Measurements from ENCODE around the gene ZNF384. TPM values are rescaled to one million over a fixed set of nuclear protein-coding genes. Genes with fewer than 3 reads are reported as not detected.
A peak's percentile ranks its signal among the peaks of the same experiment; 100 is the strongest.

Gene ZNF384
- total RNA-seq, 1 donor from 2014 or later: 34.0 TPM

GRCh38 chr12:6620885-6621274, 68.3 kb downstream of the ZNF384 start:
- no peak for DNase-seq (ENCODE audit: low read depth)
- H3K4me3 ChIP-seq (ENCODE audit: low read depth, low read length): no peak overlapping the region
- no peaks in the 10 kb centered on the region for H3K36me3 ChIP-seq (ENCODE audit: control insufficient read depth, insufficient read depth, low read length)
- no peak for TF ChIP-seq CTCF (IDR thresholded peaks at IDR 0.05; ENCODE audit: insufficient read depth, low read length, poor library complexity, severe bottlenecking)
- peaks cover 13% of the 10 kb centered on the region for H3K27me3 ChIP-seq (ENCODE audit: control insufficient read depth, insufficient read depth, low read length)

GRCh38 chr12:6620137-6620884, 68.9 kb downstream of the ZNF384 start:
- Histone ChIP-seq H3K36me3 (ENCODE audit: control insufficient read depth, insufficient read depth, low read length) (no peaks in the 10 kb centered on the region), H3K27me3 (ENCODE audit: control insufficient read depth, insufficient read depth, low read length) (peaks cover 13% of the 10 kb centered on the region), H3K4me3 (ENCODE audit: low read depth, low read length) (peak overlapping the region; percentile 4)
- TF ChIP-seq CTCF (IDR thresholded peaks at IDR 0.05; ENCODE audit: insufficient read depth, low read length, poor library complexity, severe bottlenecking): peak; percentile 69
- no peak for DNase-seq (ENCODE audit: low read depth)

- no peak for DNase-seq (ENCODE audit: low read depth)
- H3K36me3 ChIP-seq (ENCODE audit: control insufficient read depth, insufficient read depth, low read length): no peaks in the 10 kb centered on the region
- TF ChIP-seq CTCF (IDR thresholded peaks at IDR 0.05; ENCODE audit: insufficient read depth, low read length, poor library complexity, severe bottlenecking): no peak
- H3K27me3 ChIP-seq (ENCODE audit: control insufficient read depth, insufficient read depth, low read length): peaks cover 13% of the 10 kb centered on the region
- H3K4me3 ChIP-seq (ENCODE audit: low read depth, low read length): no peak overlapping the region
Observed at GRCh38 chr12:6618483-6619225, 70.5 kb downstream of the ZNF384 start.

Other genes starting within 250 kb of the ZNF384 start
- gene CD27, start 244.4 kb downstream of the ZNF384 start, total RNA-seq: not detected in 2 replicates
- 14.4 and 18.9 TPM in 2 replicates for gene TAPBPL, start 237.3 kb downstream of the ZNF384 start, total RNA-seq
- gene VAMP1, start 218.7 kb downstream of the ZNF384 start, total RNA-seq: 1.6 and 4.8 TPM in 2 replicates
- 63.7 and 78.3 TPM in 2 replicates for gene MRPL51, start 196.1 kb downstream of the ZNF384 start, total RNA-seq
- 62.3 and 98.0 TPM in 2 replicates for gene NCAPD2, start 195.3 kb downstream of the ZNF384 start, total RNA-seq
- gene GAPDH, start 154.9 kb downstream of the ZNF384 start, total RNA-seq: 3,951 and 4,700 TPM in 2 replicates
- gene IFFO1, start 133.3 kb downstream of the ZNF384 start, total RNA-seq: 9.9 and 12.4 TPM in 2 replicates
- gene NOP2, start 121.1 kb downstream of the ZNF384 start, total RNA-seq: 52.4 and 62.2 TPM in 2 replicates
- 276 and 287 TPM in 2 replicates for gene CHD4, start 82.0 kb downstream of the ZNF384 start, total RNA-seq
- 3.8 and 5.2 TPM in 2 replicates for gene LPAR5, start 53.4 kb downstream of the ZNF384 start, total RNA-seq
- gene ACRBP, start 41.9 kb downstream of the ZNF384 start, total RNA-seq: 0.75 and 0.89 TPM in 2 replicates
- gene ING4, start 26.3 kb downstream of the ZNF384 start, total RNA-seq: 31.8 and 34.1 TPM in 2 replicates
- gene PIANP, start 11.4 kb upstream of the ZNF384 start, total RNA-seq: 0.07 and 0.13 TPM in 2 replicates
- gene COPS7A, start 34.7 kb upstream of the ZNF384 start, total RNA-seq: 65.2 and 69.1 TPM in 2 replicates
- 190 and 216 TPM in 2 replicates for gene MLF2, start 63.8 kb upstream of the ZNF384 start, total RNA-seq
- 169 and 193 TPM in 2 replicates for gene PTMS, start 77.0 kb upstream of the ZNF384 start, total RNA-seq
- not detected in 2 replicates for gene LAG3, start 83.1 kb upstream of the ZNF384 start, total RNA-seq
- gene CD4, start 100.2 kb upstream of the ZNF384 start, total RNA-seq: 0.08 TPM in 1 of 2 replicates, not detected in the other
- gene GPR162, start 132.4 kb upstream of the ZNF384 start, total RNA-seq: 0.21 and 0.75 TPM in 2 replicates
- gene P3H3, start 139.0 kb upstream of the ZNF384 start, total RNA-seq: 21.8 and 27.7 TPM in 2 replicates
- 0.34 and 0.38 TPM in 2 replicates for gene GNB3, start 151.6 kb upstream of the ZNF384 start, total RNA-seq
- 5.8 and 8.3 TPM in 2 replicates for gene CDCA3, start 161.9 kb upstream of the ZNF384 start, total RNA-seq
- gene USP5, start 162.8 kb upstream of the ZNF384 start, total RNA-seq: 70.1 and 77.2 TPM in 2 replicates
- gene TPI1, start 178.2 kb upstream of the ZNF384 start, total RNA-seq: 499 and 519 TPM in 2 replicates
- gene SPSB2, start 183.9 kb upstream of the ZNF384 start, total RNA-seq: 10.1 and 11.9 TPM in 2 replicates
- gene LRRC23, start 215.4 kb upstream of the ZNF384 start, total RNA-seq: 11.6 and 12.8 TPM in 2 replicates
- gene ENO2, start 225.2 kb upstream of the ZNF384 start, total RNA-seq: 27.0 and 33.7 TPM in 2 replicates
- 32.7 and 38.6 TPM in 2 replicates for gene ATN1, start 238.6 kb upstream of the ZNF384 start, total RNA-seq

Measured in kidney epithelial cell (primary cell).